Measurements from ENCODE around the gene NOTCH1. TPM values are rescaled to one million over a fixed set of nuclear protein-coding genes. Genes with fewer than 3 reads are reported as not detected.

NOTCH1 gene
- total RNA-seq, 1 donor from 2014 or later: 26.6 TPM

DNA sequence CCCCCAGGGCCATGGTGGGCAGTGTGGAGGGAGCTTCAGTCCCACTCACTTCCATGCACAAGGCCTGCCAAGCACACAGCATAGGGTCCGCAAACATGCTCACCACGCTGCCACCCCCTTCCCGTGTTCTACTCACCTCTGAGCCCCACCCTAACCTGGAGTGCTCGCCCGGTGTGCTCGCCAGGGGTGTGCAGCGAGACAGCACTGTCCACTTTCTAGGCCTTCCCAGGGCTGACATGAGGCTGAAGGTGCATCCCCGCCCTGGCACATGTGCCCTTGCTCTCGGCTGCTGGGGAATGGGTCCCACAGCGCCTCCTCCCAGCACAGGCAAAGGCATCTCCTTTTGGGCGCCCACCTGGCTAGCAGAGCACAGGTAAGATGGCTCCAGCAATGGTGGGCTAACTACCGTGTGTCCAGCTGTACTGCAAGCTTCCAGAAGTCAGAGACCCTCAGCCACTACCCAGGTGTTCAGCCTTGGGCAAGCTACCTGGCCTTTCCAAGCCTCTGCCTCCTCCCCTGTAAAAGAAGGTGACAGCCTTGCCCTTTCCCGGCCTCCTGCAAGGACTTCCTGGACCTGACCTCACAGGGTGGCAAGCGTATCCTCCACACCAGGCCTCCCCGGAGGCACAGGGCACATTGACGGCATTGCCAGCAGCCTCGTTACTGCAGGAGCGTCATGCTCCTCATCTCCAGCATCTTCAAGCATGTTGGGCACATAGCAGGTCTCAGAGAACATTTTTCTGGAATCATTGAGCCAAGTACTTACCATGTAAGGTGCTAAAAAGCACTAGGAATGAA is 58.8 kb downstream of the NOTCH1 start:
- H3K27ac Mint-ChIP-seq: no peak overlapping the region
- peaks cover 14% of the 10 kb centered on the region for H3K4me1 Mint-ChIP-seq
- ChIA-PET CTCF (interaction anchor here (0.7 to 6.4 kb wide), 8 partner anchors 10 to 185 kb away, joined by 3 to 44 read pairs (median 5); no protein-coding TSS in a partner anchor), POLR2A (interaction anchor here (1.7 kb wide), 1 partner anchor 133 kb away, joined by 4 read pairs; no protein-coding TSS in a partner anchor)
- H3K9me3 Mint-ChIP-seq: no peaks in the 10 kb centered on the region
- no peak overlapping the region for H3K4me3 Mint-ChIP-seq
- no peak for ATAC-seq (ENCODE audit: low read depth)
- intact Hi-C loops (cut with micrococcal nuclease): no loop called here
- H3K27me3 Mint-ChIP-seq: no peaks in the 10 kb centered on the region
- TF ChIP-seq, protein P1, sequence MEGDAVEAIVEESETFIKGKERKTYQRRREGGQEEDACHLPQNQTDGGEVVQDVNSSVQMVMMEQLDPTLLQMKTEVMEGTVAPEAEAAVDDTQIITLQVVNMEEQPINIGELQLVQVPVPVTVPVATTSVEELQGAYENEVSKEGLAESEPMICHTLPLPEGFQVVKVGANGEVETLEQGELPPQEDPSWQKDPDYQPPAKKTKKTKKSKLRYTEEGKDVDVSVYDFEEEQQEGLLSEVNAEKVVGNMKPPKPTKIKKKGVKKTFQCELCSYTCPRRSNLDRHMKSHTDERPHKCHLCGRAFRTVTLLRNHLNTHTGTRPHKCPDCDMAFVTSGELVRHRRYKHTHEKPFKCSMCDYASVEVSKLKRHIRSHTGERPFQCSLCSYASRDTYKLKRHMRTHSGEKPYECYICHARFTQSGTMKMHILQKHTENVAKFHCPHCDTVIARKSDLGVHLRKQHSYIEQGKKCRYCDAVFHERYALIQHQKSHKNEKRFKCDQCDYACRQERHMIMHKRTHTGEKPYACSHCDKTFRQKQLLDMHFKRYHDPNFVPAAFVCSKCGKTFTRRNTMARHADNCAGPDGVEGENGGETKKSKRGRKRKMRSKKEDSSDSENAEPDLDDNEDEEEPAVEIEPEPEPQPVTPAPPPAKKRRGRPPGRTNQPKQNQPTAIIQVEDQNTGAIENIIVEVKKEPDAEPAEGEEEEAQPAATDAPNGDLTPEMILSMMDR (IDR thresholded peaks at IDR 0.05): no peak
- peaks cover 5% of the 10 kb centered on the region for H3K36me3 Mint-ChIP-seq (ENCODE audit: low read depth)
- DNase-seq: no peak

DNA sequence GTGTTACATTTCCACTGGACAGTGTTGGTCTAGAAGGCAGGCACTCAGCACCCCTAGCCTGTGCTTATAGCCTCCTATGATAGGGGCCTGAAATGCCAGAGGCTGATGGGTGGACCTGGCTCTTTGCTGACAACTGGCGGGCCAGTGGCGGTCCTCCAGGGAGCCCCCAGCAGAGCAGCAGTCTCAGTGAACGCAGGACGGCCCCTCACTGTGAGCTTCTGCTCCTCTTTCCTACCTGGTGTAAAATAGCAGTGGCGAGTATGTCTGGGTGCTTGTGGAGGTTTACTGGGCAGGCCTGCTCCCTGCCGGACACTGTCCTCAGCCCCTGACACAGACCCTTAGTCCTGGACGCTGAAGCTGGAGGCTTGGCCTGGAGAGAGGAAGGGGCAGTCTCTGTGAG is 59.7 kb downstream of the NOTCH1 start:
- H3K4me1 Mint-ChIP-seq: peaks cover 23% of the 10 kb centered on the region
- DNase-seq: no peak
- CTCF ChIA-PET: interaction anchor here (0.9 to 6.4 kb wide), 6 partner anchors 132 to 158 kb away, joined by 3 to 44 read pairs (median 5); no protein-coding TSS in a partner anchor
- peaks cover 8% of the 10 kb centered on the region for H3K36me3 Mint-ChIP-seq (ENCODE audit: low read depth)
- TF ChIP-seq, protein P1 (IDR thresholded peaks at IDR 0.05): no peak
- intact Hi-C loops (cut with micrococcal nuclease): no loop called here
- H3K27ac Mint-ChIP-seq: no peak overlapping the region
- POLR2A ChIA-PET: interaction anchor here (0.6 to 1.7 kb wide), 3 partner anchors 40 to 148 kb away, joined by 4 to 6 read pairs (median 4); no protein-coding TSS in a partner anchor
- no peaks in the 10 kb centered on the region for H3K9me3 Mint-ChIP-seq
- ATAC-seq (ENCODE audit: low read depth): no peak
- no peaks in the 10 kb centered on the region for H3K27me3 Mint-ChIP-seq
- no peak overlapping the region for H3K4me3 Mint-ChIP-seq

DNA sequence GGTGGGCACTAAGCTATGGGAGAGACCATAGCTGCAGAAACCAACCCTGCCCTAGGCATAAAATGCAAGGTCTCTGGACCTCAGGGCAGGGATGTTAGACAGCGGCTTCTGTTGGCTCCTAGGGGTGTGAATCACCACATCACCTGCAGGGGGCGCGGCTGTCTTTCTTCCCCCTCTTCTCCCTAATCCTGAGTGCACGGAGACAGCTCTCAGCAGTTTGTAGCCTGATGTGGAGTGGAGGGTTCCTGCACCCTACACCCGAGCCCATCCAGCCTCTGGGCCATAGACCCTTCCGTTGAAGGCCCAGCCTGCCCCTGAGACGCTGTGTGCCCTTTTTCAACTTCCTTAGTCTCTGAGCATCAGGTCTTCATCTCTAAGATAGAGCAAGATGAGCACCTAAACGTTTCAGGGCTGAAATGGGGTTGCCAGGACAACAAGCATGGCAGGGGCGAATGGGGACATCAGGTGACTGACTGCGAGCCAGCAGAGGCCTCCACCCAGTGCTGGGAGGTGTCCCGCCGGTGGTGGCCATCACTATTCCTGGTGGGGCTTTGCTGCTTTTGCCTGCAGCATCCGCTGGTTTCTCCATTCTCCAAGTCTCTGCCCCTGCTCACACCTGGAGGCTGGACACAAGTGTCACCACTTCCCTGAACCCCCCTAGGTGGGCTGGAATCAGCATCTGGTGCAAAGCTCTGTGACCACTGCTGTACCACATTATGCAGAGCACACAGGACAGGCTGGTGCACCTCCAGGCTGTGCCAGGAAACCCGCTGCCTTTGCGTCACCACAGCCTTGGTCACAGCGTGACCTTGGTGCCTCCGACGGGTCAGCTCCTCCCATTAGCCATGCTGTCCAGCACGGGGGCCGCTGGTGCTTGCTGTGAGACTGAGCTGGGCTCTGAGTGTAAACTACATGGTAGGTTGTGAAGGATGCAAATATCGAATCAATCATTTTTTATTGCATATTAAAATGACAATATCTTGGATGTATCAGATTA is 60.5 kb downstream of the NOTCH1 start:
- peaks cover 25% of the 10 kb centered on the region for H3K4me1 Mint-ChIP-seq
- TF ChIP-seq, protein P1 (IDR thresholded peaks at IDR 0.05): peak; percentile 21
- H3K27ac Mint-ChIP-seq: peak overlapping the region; percentile 46
- no peaks in the 10 kb centered on the region for H3K9me3 Mint-ChIP-seq
- peak overlapping the region; percentile 57 for H3K4me3 Mint-ChIP-seq
- ATAC-seq (ENCODE audit: low read depth): no peak
- CTCF ChIA-PET: interaction anchor here (0.9 to 6.4 kb wide), 9 partner anchors 49 to 158 kb away, joined by 3 to 44 read pairs (median 4); no protein-coding TSS in a partner anchor
- DNase-seq: peak; percentile 74
- intact Hi-C loops (cut with micrococcal nuclease): loop anchor here (1.0 kb wide), 1 partner anchor 159 kb away; no protein-coding TSS in a partner anchor
- no peaks in the 10 kb centered on the region for H3K27me3 Mint-ChIP-seq
- POLR2A ChIA-PET: interaction anchor here (0.6 to 1.7 kb wide), 3 partner anchors 39 to 149 kb away, joined by 4 to 6 read pairs (median 4); no protein-coding TSS in a partner anchor
- peaks cover 9% of the 10 kb centered on the region for H3K36me3 Mint-ChIP-seq (ENCODE audit: low read depth)

DNA sequence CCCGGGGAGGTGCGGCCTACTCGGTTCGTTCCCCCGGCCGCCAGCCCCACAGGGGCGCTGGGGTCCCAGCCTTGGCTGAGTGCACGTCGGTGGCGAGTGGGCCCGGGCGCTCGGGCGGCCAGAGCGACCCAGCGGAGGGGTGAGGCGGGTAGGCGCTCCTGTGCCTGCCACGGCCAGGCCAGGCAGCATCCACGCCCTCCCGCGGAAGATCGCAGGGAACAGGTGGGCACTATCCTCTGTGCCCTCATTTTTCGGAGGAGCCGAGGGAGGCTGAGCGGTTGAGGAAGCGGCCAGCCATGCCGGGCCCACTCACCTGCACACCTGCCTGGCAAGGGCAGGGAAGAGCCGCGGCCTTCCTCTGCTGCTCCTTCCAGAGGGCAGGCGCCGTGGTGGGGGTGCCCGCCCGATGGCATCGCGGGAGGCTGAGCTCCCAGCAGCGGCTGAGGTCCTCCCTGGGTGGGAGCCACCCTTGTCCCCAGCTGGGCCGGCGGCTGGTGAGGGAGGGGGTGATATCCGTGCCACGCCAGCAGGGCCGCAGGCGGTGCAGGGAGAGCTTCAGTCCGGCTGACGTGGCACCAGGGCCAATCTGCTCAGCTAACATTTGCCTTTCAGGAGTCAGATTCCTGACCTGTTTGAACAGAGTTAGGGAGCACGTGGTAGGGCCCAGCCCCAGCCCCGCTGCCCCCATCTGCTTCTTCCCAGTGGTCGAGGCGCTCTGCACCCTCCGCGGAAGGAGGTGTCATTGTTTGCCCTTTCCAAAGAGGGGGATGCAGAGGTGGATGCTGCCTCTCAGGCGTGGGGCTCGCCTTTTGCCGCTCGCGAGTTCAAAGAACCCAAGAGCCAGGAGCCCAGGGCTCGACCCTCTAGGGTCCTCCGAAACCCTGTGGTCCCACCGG is 61.4 kb downstream of the NOTCH1 start:
- Mint-ChIP-seq H3K27ac (peak overlapping the region; percentile 46), H3K27me3 (no peaks in the 10 kb centered on the region), H3K36me3 (ENCODE audit: low read depth) (peaks cover 16% of the 10 kb centered on the region), H3K4me1 (peaks cover 31% of the 10 kb centered on the region), H3K4me3 (peak overlapping the region; percentile 57), H3K9me3 (no peaks in the 10 kb centered on the region)
- ChIA-PET CTCF (interaction anchor here (1.3 to 6.4 kb wide), 4 partner anchors 50 to 147 kb away, joined by 3 to 44 read pairs (median 10); no protein-coding TSS in a partner anchor), POLR2A (interaction anchor here (0.8 to 1.1 kb wide), 8 partner anchors 54 to 756 kb away, joined by 3 to 7 read pairs (median 3); partner anchors contain the start of genes TRAF2 and TUBB4B)
- TF ChIP-seq, protein P1 (IDR thresholded peaks at IDR 0.05): no peak
- no peak for ATAC-seq (ENCODE audit: low read depth)
- peak; percentile 27 for DNase-seq
- intact Hi-C loops (cut with micrococcal nuclease): loop anchor here (1.0 to 5.0 kb wide), 4 partner anchors 160 to 577 kb away; partner anchors contain the start of genes AGPAT2 and CAMSAP1

Measured in activated B cell treated with CpG ODN at 0.5 μM for 24 hours (primary cell).